HG03103 (cell line): ENCODE results near the gene HS6ST2.

Experiments
- ATAC-seq: cut with Tn5 transposase; IDR thresholded peaks from one replicate; pipeline ENCODE4 v1.9.1; 2021; ENCODE audit warnings: low read depth; ENCODE audit not compliant: unreplicated experiment

HS6ST2 gene

GRCh38 chrX:132855780-132856341 is 102.6 kb downstream of the HS6ST2 start:
- no peak for ATAC-seq

- ATAC-seq = no peak
Measured at GRCh38 chrX:132853040-132853439, 105.4 kb downstream of the HS6ST2 start.

- ATAC-seq = no peak
Measured at GRCh38 chrX:132848296-132848970, 110.0 kb downstream of the HS6ST2 start.

GRCh38 chrX:132843363-132843762 is 115.1 kb downstream of the HS6ST2 start:
- no peak for ATAC-seq

- no peak for ATAC-seq
Measured at GRCh38 chrX:132842460-132843238, 115.8 kb downstream of the HS6ST2 start.

- no peak for ATAC-seq
Measured at GRCh38 chrX:132837967-132838366, 120.5 kb downstream of the HS6ST2 start.

GRCh38 chrX:132837126-132837525 is 121.3 kb downstream of the HS6ST2 start:
- no peak for ATAC-seq

- no peak for ATAC-seq
Measured at GRCh38 chrX:132836471-132836870, 122.0 kb downstream of the HS6ST2 start.

- ATAC-seq = no peak
Measured at GRCh38 chrX:132834741-132835140, 123.7 kb downstream of the HS6ST2 start.

- ATAC-seq = no peak
Measured at GRCh38 chrX:132834109-132834508, 124.3 kb downstream of the HS6ST2 start.

- no peak for ATAC-seq
Measured at GRCh38 chrX:132833373-132833772, 125.1 kb downstream of the HS6ST2 start.

- ATAC-seq = no peak
Measured at GRCh38 chrX:132831336-132831973, 127.0 kb downstream of the HS6ST2 start.

GRCh38 chrX:132822634-132823012 is 135.8 kb downstream of the HS6ST2 start:
- no peak for ATAC-seq

- ATAC-seq = no peak
Measured at GRCh38 chrX:132821974-132822633, 136.3 kb downstream of the HS6ST2 start.

GRCh38 chrX:132820675-132821074 is 137.8 kb downstream of the HS6ST2 start:
- ATAC-seq = no peak

GRCh38 chrX:132819711-132820264 is 138.6 kb downstream of the HS6ST2 start:
- no peak for ATAC-seq

- no peak for ATAC-seq
Measured at GRCh38 chrX:132818638-132819037, 139.8 kb downstream of the HS6ST2 start.

GRCh38 chrX:132815643-132816042 is 142.8 kb downstream of the HS6ST2 start:
- no peak for ATAC-seq

- ATAC-seq = no peak
Measured at GRCh38 chrX:132810964-132811712, 147.3 kb downstream of the HS6ST2 start.

GRCh38 chrX:132810488-132810887 is 147.9 kb downstream of the HS6ST2 start:
- ATAC-seq = no peak
